NCI-H2171 treated with DMSO at 0.1 percent for 48 hours (cell line): Measurements from ENCODE around the gene DDAH1.
A peak's percentile ranks its signal among the peaks of the same experiment; 100 is the strongest.

ENCODE experiments used
- DNase-seq: peaks from one replicate; lab custom pipeline; 2025; lab: John Stamatoyannopoulos, UW

Gene DDAH1

DNA sequence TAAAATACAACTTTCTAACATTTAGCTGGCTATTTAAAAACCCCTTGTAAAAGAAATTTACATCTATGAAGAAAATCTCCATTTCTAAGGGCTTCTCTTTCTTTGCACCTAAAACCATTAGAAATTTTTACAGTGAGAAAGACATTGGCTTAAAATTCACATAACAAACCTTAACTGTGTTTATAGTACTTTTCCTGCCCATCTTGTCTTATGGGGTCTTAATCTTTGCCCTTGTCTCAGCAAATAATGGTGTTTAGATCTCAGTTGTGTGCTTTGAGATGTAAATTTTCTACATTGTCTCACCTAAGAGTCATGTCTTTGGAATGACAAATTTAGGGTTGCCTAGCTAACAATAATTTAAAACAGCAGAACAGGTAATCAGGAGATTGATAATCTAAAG lies 71.5 kb downstream of the DDAH1 start:
- no peak for DNase-seq

GRCh38 chr1:85388416-85388815 lies 76.5 kb downstream of the DDAH1 start:
- DNase-seq: no peak

DNA sequence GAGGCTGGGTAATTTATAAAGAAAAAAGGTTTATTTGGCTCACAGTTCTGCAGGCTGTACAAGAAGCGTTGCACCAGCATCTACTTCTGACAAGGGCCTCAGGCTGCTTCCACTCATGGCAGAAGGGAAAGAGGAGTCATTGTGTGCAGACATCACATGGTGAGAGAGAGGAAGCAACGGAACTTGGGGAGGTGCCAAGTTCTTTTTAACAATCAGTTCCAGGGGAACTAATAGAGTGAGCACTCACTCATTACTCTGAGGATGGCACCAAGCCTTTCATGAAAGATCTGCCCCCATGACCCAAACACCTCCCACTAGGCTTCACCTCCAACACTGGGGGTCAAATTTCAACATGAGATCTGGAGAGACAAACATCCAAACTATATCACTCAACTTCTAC lies 77.2 kb downstream of the DDAH1 start:
- DNase-seq: peak; percentile 8

DNA sequence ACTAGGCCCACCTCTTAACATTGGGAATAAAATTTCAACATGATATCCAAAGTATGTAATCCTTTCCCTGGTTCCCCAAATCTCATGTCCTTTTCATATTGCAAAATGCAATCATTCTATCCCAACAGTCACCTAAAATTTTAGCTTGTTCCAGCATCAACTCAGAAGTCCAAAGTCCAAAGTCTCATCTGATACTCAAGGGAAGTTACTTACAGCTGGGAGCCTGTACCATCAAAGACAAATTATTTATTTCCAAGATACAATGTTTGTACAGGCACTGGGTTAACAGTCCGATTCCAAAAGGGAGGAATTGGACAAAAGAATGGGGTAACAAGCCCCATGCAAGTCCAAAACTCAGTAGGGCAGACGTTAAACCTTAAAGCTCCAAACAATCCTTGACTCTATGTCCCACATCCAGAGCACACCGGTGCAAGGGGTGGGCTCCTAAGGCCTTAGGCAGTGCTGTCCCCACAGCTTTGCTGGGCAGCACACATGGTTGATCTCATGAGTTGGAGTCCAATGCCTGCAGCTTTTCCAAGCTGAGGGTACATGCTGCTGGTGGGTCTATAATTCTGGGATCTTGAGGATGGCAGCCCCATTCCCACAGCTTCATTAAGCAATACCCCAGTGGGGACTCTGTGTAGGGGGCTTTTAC lies 78.8 kb downstream of the DDAH1 start:
- DNase-seq: no peak

GRCh38 chr1:85379203-85380136 lies 85.5 kb downstream of the DDAH1 start:
- DNase-seq: no peak

DNA sequence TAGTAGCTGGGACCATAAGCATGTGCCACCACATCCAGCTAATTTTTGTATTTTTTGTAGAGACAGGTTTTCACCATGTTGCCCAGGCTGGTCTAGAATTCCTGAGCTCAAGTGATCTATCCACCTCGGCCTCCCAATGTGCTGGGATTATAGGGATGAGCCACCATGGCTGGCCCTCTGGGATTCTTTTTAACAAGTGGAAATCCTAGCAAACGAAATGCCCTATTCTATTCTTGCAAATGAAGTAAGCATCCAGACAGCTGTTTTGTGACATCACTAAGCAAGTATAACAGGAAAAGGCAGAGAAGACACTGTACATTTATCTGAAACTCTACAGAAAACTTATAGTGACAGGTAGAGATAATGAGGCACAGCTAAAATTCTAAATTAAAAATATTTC lies 86.4 kb downstream of the DDAH1 start:
- DNase-seq: no peak

DNA sequence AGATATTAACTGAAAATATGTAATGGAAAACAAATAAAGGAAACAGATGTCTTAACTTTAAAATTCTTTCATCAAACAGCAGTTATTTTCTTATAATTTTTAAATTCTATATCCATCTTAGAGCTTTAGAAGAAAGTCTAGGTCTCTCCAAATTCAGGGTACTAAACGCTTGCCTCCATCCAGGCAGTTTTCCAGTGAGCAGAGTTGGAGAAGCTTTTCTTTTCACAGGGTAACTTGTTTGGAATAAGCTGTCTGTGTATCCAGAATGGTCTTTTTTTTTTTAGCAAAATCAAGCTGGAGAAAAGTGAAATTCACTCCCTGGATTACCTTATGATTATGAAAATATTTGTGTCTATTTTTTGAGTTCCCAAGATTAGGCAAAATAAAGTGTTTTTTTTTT lies 88.6 kb downstream of the DDAH1 start:
- DNase-seq: no peak

GRCh38 chr1:85375493-85375892 lies 89.5 kb downstream of the DDAH1 start:
- no peak for DNase-seq

GRCh38 chr1:85374160-85374559 lies 90.8 kb downstream of the DDAH1 start:
- DNase-seq: no peak

DNA sequence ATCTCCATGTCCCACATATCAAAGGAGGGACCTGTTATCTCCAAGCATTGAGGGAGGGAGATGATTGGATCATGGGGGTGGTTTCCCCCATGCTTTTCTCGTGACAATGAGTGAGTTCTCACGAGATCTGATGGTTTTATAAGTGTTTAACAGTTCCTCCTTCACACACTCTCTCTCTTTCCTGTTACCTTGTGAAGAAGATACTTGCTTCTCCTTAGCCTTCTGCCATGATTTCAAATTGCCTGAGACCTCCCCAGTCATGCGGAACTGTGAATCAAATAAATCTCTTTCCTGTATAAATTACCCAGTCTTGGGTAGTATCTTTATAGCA lies 91.6 kb downstream of the DDAH1 start:
- DNase-seq: no peak

- DNase-seq: no peak
Observed at GRCh38 chr1:85372683-85373377, 92.1 kb downstream of the DDAH1 start.

- DNase-seq: no peak
Observed at GRCh38 chr1:85371021-85371420, 93.9 kb downstream of the DDAH1 start.

- no peak for DNase-seq
Observed at GRCh38 chr1:85368073-85368770, 96.7 kb downstream of the DDAH1 start.

DNA sequence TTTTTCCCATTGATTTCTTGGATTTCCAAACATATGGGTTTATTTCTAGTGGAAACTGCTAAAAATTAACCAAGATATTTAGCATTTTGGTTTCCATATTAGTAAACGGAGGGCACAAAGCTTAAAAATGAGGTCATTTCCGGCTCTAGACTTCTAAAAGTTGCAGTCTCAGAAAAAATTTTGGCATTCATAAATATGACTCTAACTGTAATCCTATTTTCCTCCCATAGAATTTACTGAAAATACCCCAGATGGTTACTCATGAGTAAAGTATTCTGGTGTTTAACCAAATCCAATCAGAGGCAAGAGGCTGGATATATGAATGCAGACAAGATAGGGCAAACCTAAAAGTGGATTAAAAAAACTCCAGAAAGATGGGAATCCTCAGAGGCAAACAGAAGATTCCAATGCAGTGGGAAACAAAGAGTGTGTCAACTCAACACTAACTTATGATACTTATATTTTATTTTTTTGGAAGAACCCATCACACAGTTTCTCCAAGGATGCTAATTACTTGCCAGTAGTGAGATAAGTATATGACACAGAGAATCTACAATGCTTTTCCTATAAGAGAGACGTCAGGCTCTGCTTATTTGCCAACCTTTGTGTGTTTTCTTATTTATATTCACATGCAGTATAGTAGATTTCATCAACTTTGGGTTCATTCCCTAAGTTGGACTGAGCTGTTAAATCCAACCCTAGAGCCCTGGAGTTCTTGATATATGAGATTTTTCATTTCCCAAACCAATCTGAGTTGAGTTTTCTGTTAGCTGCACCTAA lies 98.4 kb downstream of the DDAH1 start:
- DNase-seq: no peak

DNA sequence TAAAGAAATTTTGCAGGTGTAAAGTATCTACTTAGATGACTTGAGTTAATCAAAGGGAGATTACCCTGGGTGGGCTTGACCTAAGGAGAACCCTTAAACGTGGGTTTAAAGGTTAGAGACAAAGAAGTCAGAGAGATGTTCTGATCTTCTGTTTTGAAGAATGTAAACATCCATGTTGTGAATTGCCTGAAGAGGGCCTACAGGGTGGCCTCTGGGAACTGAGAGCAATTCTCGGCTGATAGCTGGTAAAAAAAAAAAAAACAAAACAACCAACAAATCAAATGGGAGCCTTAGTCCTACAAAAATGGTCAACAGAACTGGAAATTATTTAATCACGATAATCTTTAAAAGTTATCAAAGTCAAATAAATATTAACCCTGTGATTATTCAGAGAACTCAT lies 99.1 kb downstream of the DDAH1 start:
- DNase-seq: no peak

- DNase-seq: no peak
Observed at GRCh38 chr1:85363521-85363920, 101.4 kb downstream of the DDAH1 start.

GRCh38 chr1:85363092-85363491 lies 101.9 kb downstream of the DDAH1 start:
- DNase-seq: no peak

DNA sequence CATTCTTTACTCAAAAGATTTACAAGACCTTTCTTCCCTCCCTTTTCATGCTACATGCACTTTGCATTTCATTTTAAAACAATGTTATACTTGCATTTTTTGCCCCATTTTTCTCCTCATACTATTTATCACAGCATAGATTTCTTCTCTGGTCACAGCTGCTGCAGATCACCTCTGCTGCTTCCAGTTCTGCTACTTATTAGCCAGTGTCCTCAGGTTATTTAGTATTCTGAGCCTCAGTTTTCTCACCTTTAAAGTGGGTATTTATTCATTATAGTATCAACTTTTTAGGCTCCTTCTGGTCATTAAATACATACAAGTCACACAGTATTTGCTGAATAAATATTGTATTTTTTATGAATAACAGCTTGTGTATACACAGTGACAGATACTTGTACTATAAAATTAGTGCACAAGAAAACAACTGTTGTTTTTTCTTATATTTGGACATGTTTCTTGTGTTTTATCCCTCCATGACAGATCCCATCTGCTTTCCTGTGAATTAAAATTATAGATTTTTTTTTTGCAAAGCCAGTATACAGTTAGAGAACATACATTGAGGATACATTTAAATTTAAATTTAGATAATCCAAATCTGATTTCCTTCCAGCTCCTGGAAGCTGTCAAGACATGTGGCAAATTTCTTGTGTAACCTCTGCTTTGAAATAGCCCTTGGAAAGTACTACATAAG lies 103.2 kb downstream of the DDAH1 start:
- DNase-seq: no peak

DNA sequence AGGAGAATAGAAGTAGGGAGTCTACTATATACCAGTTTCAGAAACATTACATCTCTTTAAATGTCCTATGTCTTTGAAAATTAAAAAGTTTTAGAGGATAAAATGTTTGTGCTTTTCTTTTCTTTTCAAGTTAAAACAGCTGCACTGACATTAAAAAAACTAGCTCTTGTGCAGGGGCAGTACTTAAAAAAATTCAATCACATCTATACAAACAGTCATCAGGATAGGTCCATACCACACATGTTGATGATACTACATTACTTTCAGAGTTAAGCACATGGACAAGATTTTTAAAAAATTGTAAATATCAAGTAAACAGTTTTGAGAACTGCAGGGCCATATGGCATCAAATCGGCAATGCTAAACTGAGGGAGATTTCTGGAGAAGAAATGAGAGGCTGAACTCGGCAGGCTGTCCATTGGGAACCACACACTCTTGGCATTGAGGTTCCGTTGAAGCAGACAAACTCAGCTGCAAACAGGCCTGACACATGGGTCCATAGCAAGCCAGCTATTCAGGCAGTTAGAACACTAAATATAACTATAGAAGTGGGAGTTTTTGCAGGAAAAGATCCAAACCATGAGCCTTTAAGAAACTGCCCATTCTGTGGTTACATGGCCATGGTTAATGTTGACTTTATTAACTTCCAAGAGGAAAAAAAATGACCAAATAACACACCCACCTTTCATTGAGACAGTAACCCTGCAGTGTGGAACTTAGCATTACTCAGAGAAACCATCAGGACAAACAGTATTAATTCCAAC lies 104.0 kb downstream of the DDAH1 start:
- DNase-seq: no peak
